HFF-Myc (cell line): ENCODE results near the gene KRT33B.
"Not testable (repeated sequence)": the region's sequence is repeated elsewhere in the genome, so short reads cannot be mapped to it uniquely, and the experiment has no call there.

Source experiments
- DNase-seq: peaks from one replicate; pipeline ENCODE4 v3.0.0-alpha.2; 2011; ENCODE audit warnings: low read depth; ENCODE audit errors: extremely low read depth
- H3K4me3 ChIP-seq: replicated peaks from 2 replicates; pipeline ENCODE4 v1.5.1; 2011; ENCODE audit warnings: low read depth, mild to moderate bottlenecking, control low read depth, low read length
- CTCF ChIP-seq: IDR thresholded peaks from 2 replicates; pipeline ENCODE4 v1.5.1; 2012; ENCODE audit warnings: mild to moderate bottlenecking, low read depth, low read length, control low read depth; ENCODE audit errors: missing control alignments

KRT33B gene

GRCh38 chr17:41404024-41404671 is 34.5 kb upstream of the KRT33B start:
- peak; percentile 96 for DNase-seq
- H3K4me3 ChIP-seq, result no peak overlapping the region
- TF ChIP-seq CTCF, result no peak

- no peak for DNase-seq
- TF ChIP-seq CTCF, result no peak
- H3K4me3 ChIP-seq, result no peak overlapping the region
Measured at GRCh38 chr17:41403404-41404023, 33.9 kb upstream of the KRT33B start.

GRCh38 chr17:41402161-41402560 is 32.5 kb upstream of the KRT33B start:
- H3K4me3 ChIP-seq, result no peak overlapping the region
- no peak for TF ChIP-seq CTCF
- no peak for DNase-seq

DNA sequence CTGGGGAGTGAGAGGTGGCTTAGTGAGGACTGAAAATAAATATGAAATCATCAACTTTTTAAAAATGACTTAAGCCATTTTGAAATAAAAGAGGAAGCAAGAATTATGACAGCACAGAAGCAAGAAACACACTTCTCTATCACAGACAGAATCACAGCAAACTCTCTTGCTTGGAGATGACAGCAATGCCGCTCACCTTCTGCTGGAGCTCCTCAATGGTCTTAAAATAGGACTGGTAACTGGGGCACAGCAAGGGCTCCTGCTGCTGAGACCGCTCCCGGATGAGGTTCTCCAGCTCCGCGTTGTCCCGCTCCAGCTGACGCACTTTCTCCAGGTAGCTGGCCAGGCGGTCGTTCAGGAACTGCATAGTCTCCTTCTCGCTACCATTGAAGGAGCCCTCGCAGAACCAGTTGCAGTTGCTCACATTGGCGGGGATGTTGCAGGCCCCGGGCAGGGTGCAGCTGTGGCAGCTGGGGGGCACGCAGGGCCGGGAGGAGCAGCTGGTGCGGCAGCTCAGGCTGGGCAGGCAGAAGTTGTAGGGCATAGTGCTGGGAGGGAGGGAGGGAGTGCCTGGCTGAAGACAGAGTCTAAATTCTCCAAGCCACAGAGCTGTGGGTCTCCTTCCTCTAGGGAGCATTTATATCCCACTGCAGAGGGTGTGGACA is 27.5 kb upstream of the KRT33B start, which contains the start of gene KRT31:
Gene KRT31, minus strand, starts transcription at position 613 of the 665 bp plus-strand sequence. Its CDS starts 69 bp downstream, at position 544.
- H3K4me3 ChIP-seq, result no peak within 1 kb of the TSS
- no peak for TF ChIP-seq CTCF
- DNase-seq, result no peak

DNA sequence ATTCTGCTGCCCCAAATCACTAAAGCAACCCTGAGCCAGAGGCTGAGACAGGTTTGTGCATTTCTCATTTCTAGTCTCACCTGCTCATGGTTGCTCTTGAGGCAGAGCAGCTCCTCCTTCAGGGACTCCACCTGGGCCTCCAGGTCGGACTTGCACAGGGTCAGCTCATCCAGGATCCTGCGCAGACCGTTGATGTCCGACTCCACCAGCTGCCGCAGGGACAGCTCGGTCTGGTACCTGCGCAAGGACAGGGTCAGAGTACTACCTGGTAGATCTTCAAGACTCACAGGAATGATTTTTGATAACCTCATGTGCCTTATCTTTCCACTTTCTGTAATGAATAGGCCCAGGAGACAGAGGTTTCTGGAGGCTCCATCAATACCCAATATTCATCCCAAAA is 26.7 kb upstream of the KRT33B start:
- no peak for DNase-seq
- no peak overlapping the region for H3K4me3 ChIP-seq
- no peak for TF ChIP-seq CTCF

- no peak for TF ChIP-seq CTCF
- DNase-seq, result no peak
- no peak overlapping the region for H3K4me3 ChIP-seq
Measured at GRCh38 chr17:41395611-41396010, 26.0 kb upstream of the KRT33B start.

DNA sequence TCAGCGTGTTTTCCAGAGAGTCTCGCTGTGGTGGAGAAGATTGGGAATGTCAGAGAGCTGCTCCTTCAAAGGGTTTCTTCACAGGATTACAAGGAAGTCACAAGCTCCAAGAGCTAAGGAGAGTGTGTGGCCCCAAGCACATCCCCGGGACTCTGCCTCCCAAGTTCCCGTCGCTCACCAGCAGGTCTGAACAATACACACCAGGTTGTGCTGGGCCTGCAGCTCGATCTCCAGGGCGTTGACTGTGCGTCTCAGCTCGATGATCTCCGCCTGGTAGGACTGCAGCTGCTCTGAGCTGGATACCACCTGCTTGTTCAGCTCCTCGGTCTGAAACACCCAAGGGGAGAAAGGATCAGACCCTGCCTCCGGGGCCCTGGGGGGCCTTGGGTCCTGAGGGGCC is 25.4 kb upstream of the KRT33B start:
- DNase-seq, H3K4me3 ChIP-seq: not testable (repeated sequence)
